Transverse colon (tissue), 4 donors: Measurements from ENCODE around the gene SERGEF.

Experiments
- CTCF ChIP-seq, 5 experiments: fragments of 200-600 bp in 3 of 5; fragments of 450-650 bp in 2 of 5; sonication (generic) in 3 of 5; IDR thresholded peaks; 1 replicate in 2 of 5; 2 replicates in 3 of 5; pipeline ENCODE4 v1.5.1; 2016 to 2017; ENCODE audit warnings: antibody characterized with exemption in 5 of 5, inconsistent platforms in 3 of 5, mild to moderate bottlenecking in 2 of 5, moderate library complexity in 1 of 5
- POLR2A ChIP-seq: fragments of 450-650 bp; IDR thresholded peaks from one replicate; pipeline ENCODE4 v1.6.1; 2016; ENCODE audit warnings: antibody characterized with exemption, mild to moderate bottlenecking, moderate library complexity
- POLR2AphosphoS5 ChIP-seq, 3 donors: sonication (generic); formaldehyde crosslinking; IDR thresholded peaks; one replicate each; pipeline ENCODE4 v1.6.1; 2016; ENCODE audit warnings: antibody characterized with exemption in 3 of 3

DNA sequence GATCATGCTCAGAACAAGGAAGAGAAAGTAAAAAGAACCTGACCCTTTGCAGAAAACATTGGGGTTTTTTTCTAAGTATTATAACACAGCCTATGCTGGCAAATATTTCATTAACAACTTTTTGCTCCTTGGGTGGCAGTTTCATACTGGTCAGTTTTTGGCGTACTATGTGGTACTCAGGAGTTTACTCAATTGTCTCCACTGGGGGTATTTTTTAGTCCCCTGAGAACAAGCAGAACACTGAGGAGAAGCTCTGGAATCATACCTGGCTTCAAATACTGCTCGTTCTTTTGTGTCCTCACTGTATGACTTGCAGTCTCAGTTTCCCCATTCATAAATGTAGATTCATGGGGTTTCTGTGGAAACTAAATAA, 90.4 kb downstream of the SERGEF start:
- no peak for TF ChIP-seq CTCF (IDR thresholded peaks at IDR 0.05)
- TF ChIP-seq POLR2A: no peak
- TF ChIP-seq POLR2AphosphoS5 (IDR thresholded peaks at IDR 0.05): no peak
